ENCODE results near the gene OBSCN.

GRCh38 chr1:228403231-228403631 lies 195.4 kb downstream of the OBSCN start:
- TF ChIP-seq CTCF (conservative IDR thresholded peaks at IDR 0.05; ENCODE audit: low read length) (no peak), EZH2phosphoT487 (IDR thresholded peaks at IDR 0.05; ENCODE audit: borderline replicate concordance, low read depth, low read length) (no peak)

Measured in OCI-LY7 (cell line).